ENCODE results near the gene ZNF775.

GRCh38 chr7:150401424-150401790 is 22.3 kb downstream of the ZNF775 start:
- TF ChIP-seq EZH2 (IDR thresholded peaks at IDR 0.05; ENCODE audit: borderline replicate concordance, low read depth, low read length, severe bottlenecking) (no peak), CTCF (IDR thresholded peaks at IDR 0.05; ENCODE audit: borderline replicate concordance, extremely low read depth, low read length, poor library complexity, severe bottlenecking) (no peak)

Measured in DND-41 (cell line).